Gastrocnemius medialis (tissue), 4 donors: Measurements from ENCODE around the gene HDAC4. TPM values are rescaled to one million over a fixed set of nuclear protein-coding genes. Genes with fewer than 3 reads are reported as not detected.

Experiments used
- ATAC-seq, 2 donors: fragments of 150-250 bp; one replicate each; pipeline ENCODE4 v1.9.1; 2016
- DNase-seq, 2 donors: peaks; one replicate each; pipeline ENCODE4 v3.0.0-alpha.2; 2019
- H3K27ac ChIP-seq, 4 donors: fragments of 200-600 bp; sonication (generic); 1 replicate in 1 of 4; 2 replicates in 3 of 4; pipeline ENCODE4 v1.5.1; 2016 to 2018; ENCODE audit warnings: mild to moderate bottlenecking in 2 of 4, moderate library complexity in 1 of 4
- H3K27me3 ChIP-seq, 3 donors: fragments of 200-600 bp; sonication (generic) in 2 of 3; 1 replicate in 1 of 3; 2 replicates in 2 of 3; pipeline versions ENCODE4 v1.5.1 to v1.6.0; 2016 to 2019; ENCODE audit warnings: mild to moderate bottlenecking in 1 of 3, moderate library complexity in 1 of 3
- H3K36me3 ChIP-seq, 2 donors: fragments of 200-600 bp; sonication (generic) in 1 of 2; one replicate each; pipeline ENCODE4 v1.5.1; 2017 to 2018
- H3K4me1 ChIP-seq, 2 donors: fragments of 200-600 bp; sonication (generic) in 1 of 2; one replicate each; pipeline ENCODE4 v1.5.1; 2016 to 2017; ENCODE audit warnings: mild to moderate bottlenecking in 2 of 2
- H3K4me3 ChIP-seq, 4 donors: fragments of 200-600 bp; sonication (generic) in 3 of 4; 1 replicate in 1 of 4; 2 replicates in 3 of 4; pipeline ENCODE4 v1.5.1; 2016 to 2019; ENCODE audit warnings: mild to moderate bottlenecking in 2 of 4
- H3K9me3 ChIP-seq, 3 donors: fragments of 200-600 bp; sonication (generic) in 2 of 3; 1 replicate in 1 of 3; 2 replicates in 2 of 3; pipeline ENCODE4 v1.5.1; 2016 to 2019
- POLR2A ChIP-seq, 2 donors: fragments of 450-650 bp; IDR thresholded peaks; one replicate each; pipeline ENCODE4 v1.6.1; 2017; ENCODE audit warnings: antibody characterized with exemption in 2 of 2, mild to moderate bottlenecking in 2 of 2, moderate library complexity in 2 of 2
- in situ Hi-C, 4 donors: fragments of 200-750 bp; cut with MboI; loops; one replicate each; pipeline versions ENCODE4 v1.15.0 to v1.8.0; 2017; ENCODE audit warnings: low sequenced_read_pairs in 4 of 4
- intact Hi-C: fragments of 100-400 bp; cut with DNase I; formaldehyde crosslinking; loops from one replicate; pipeline ENCODE4 v1.15.1; 2023; ENCODE audit warnings: low total_unique reads
- total RNA-seq, 4 donors: library from RNA; depleted of rRNA; stranded (reverse); fragments of >200 nt; gene quantifications; one replicate each; pipeline versions ENCODE4 v1.1.0 to v1.2.3, GENCODE V29; 2016
- TF ChIP-seq, protein P1 (sequence below), 5 experiments: fragments of 450-650 bp in 3 of 5; fragments of 200-600 bp in 2 of 5; sonication (generic) in 2 of 5; IDR thresholded peaks in 4 of 5; conservative IDR thresholded peaks in 1 of 5; 1 replicate in 4 of 5; 2 replicates in 1 of 5; pipeline ENCODE4 v1.5.1; 2016 to 2019; ENCODE audit warnings: antibody characterized with exemption in 5 of 5, mild to moderate bottlenecking in 3 of 5, moderate library complexity in 3 of 5

HDAC4 gene
- total RNA-seq, 4 donors from 2014 or later, result 23.6 to 257 (median 119) TPM

DNA sequence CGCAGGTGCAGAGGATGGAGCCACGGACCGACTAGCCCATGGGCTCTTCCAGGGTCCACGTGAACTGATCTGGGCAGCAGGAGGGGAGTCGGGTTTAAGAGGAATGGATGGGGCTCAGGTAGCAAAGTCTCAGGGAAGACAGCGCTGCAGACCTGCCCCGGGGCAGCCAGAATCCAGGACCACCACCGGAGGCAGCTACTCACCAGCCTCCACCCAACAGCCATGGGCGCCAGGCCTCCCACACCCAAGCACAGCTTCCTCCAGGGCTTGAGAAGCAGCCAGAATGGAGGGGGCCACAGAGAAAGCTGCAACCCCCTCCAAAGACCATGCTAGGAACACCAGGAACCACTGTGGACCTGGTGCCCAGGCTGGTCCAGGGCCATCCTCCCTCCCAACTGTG lies 388.6 kb downstream of the HDAC4 start:
- Histone ChIP-seq H3K4me3 (no peak overlapping the region), H3K27ac (no peak overlapping the region), H3K4me1 (no peaks in the 10 kb centered on the region), H3K27me3 (peaks cover 21 to 45% (median 41%) of the 10 kb centered on the region in 3 donors), H3K36me3 (no peaks in the 10 kb centered on the region), H3K9me3 (no peaks in the 10 kb centered on the region)
- DNase-seq (no peak), ATAC-seq (no peak)
- in situ Hi-C loops, result no loop called here
- intact Hi-C loops, result no loop called here
- TF ChIP-seq POLR2A (IDR thresholded peaks at IDR 0.05), result no peak
- TF ChIP-seq, protein P1, sequence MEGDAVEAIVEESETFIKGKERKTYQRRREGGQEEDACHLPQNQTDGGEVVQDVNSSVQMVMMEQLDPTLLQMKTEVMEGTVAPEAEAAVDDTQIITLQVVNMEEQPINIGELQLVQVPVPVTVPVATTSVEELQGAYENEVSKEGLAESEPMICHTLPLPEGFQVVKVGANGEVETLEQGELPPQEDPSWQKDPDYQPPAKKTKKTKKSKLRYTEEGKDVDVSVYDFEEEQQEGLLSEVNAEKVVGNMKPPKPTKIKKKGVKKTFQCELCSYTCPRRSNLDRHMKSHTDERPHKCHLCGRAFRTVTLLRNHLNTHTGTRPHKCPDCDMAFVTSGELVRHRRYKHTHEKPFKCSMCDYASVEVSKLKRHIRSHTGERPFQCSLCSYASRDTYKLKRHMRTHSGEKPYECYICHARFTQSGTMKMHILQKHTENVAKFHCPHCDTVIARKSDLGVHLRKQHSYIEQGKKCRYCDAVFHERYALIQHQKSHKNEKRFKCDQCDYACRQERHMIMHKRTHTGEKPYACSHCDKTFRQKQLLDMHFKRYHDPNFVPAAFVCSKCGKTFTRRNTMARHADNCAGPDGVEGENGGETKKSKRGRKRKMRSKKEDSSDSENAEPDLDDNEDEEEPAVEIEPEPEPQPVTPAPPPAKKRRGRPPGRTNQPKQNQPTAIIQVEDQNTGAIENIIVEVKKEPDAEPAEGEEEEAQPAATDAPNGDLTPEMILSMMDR (IDR thresholded peaks at IDR 0.05 in 4 of 5, conservative IDR thresholded peaks at IDR 0.05 in 1 of 5), result no peak

DNA sequence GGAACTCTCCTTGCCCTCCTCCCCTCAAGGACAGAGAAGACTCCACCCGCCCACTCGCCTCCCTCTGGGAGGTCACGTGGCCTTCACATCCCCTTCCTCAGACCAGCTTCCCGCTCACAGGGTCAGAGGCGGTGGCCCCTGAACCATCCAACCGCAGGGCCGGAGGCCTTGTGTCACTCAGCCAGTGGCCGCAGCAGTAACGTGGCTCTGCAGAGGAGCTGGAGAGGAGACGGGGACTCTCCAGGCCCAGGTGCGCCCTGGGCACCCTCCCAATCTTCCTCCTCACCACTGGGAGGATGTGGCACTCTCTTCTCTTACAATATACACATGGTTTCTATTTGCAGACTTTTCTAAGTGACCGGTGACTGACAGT lies 391.2 kb downstream of the HDAC4 start:
- peaks cover 21 to 47% (median 46%) of the 10 kb centered on the region in 3 donors for H3K27me3 ChIP-seq
- DNase-seq (no peak), ATAC-seq (no peak)
- no peaks in the 10 kb centered on the region for H3K36me3 ChIP-seq
- no peak for TF ChIP-seq POLR2A (IDR thresholded peaks at IDR 0.05)
- TF ChIP-seq, protein P1 (IDR thresholded peaks at IDR 0.05 in 4 of 5, conservative IDR thresholded peaks at IDR 0.05 in 1 of 5), result no peak
- intact Hi-C loops (no loop called here), in situ Hi-C loops (no loop called here)
- H3K4me3 ChIP-seq, result no peak overlapping the region
- no peaks in the 10 kb centered on the region for H3K9me3 ChIP-seq
- no peak overlapping the region for H3K27ac ChIP-seq
- no peaks in the 10 kb centered on the region for H3K4me1 ChIP-seq

DNA sequence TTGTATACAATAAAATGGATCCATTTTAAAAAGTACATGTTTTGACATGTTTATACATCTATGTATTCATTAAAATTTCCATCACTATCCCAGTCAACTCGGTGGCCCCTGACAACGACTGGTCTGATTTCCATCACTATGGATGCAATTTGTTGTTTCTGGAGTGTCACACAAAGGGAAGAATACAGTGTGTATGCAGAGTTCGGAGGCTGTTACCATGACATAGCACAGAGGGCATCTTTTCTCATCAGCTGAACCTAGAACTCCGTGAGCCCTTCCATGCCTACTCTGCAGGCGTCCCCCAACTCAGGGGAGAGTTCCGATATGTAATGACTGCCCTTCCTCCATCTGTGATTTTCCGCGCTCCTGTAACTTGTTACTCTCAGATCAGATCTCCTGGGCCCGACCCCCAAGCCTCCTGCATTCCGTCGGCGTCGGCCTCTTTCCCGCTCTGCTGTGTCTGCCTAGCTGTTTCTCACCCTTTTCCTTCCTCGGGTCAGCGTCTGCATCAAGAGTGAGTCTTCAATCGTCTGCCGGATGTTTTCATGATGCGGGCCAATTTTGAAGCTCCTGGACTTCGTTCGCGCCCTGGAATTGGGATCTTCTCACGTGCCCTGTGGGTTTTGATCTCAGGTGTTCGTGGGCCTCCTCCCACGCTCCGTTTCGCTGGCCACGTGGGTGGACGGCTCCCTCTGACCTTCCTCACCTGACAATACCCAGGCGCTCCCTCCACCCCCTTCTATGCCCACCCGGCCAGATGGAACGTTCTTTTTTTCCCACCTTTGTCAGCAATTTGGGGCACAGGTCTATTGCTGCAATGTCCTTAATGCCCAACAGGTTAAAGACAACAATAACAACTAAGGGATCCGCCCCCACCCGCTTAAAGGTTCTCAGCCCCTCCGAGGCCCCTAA lies 391.9 kb downstream of the HDAC4 start:
- TF ChIP-seq, protein P1 (IDR thresholded peaks at IDR 0.05 in 4 of 5, conservative IDR thresholded peaks at IDR 0.05 in 1 of 5), result no peak
- no peak for TF ChIP-seq POLR2A (IDR thresholded peaks at IDR 0.05)
- no peaks in the 10 kb centered on the region for H3K36me3 ChIP-seq
- DNase-seq, result no peak
- H3K4me1 ChIP-seq, result no peaks in the 10 kb centered on the region
- intact Hi-C loops, result no loop called here
- no peak for ATAC-seq
- in situ Hi-C loops, result no loop called here
- no peak overlapping the region for H3K4me3 ChIP-seq
- H3K27ac ChIP-seq, result no peak overlapping the region
- no peaks in the 10 kb centered on the region for H3K9me3 ChIP-seq
- peaks cover 24 to 53% (median 47%) of the 10 kb centered on the region in 3 donors for H3K27me3 ChIP-seq

DNA sequence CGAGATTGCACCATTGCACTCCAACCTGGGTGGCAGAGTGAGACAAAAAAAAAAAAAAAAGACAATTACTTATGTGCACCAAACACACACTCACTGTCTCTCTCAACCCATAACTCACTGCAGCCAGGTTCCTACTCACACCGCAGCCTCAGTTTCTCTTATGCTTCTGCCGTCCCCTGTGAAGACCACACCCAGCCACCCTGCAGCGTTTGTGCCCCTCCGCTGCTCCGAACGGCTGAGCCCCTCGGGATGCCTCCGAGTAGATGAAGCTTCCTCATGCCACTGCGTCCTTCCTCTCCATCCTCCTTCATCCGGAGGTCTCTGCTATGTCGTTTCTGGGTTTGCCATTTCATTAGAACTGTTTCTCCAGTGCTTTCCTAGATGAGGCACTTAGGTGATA lies 392.8 kb downstream of the HDAC4 start:
- Histone ChIP-seq H3K4me3 (no peak overlapping the region), H3K27ac (no peak overlapping the region), H3K36me3 (no peaks in the 10 kb centered on the region), H3K4me1 (no peaks in the 10 kb centered on the region), H3K9me3 (no peaks in the 10 kb centered on the region), H3K27me3 (peaks cover 31 to 59% (median 54%) of the 10 kb centered on the region in 3 donors)
- TF ChIP-seq, protein P1 (IDR thresholded peaks at IDR 0.05 in 4 of 5, conservative IDR thresholded peaks at IDR 0.05 in 1 of 5), result no peak
- in situ Hi-C loops, result no loop called here
- ATAC-seq (no peak), DNase-seq (no peak)
- intact Hi-C loops, result no loop called here
